Measurements from ENCODE around the gene LRFN2. TPM values are rescaled to one million over a fixed set of nuclear protein-coding genes. Genes with fewer than 3 reads are reported as not detected.

The LRFN2 gene
- total and polyA plus RNA-seq, 2 donors (not counting 1 experiment from before 2014, with no cell fraction given) = not detected

GRCh38 chr6:40352527-40353170 lies 234.5 kb downstream of the LRFN2 start:
- Mint-ChIP-seq H3K4me3 (no peak overlapping the region), H3K4me1 (no peaks in the 10 kb centered on the region), H3K27ac (no peak overlapping the region), H3K9me3 (ENCODE audit: insufficient read depth) (no peaks in the 10 kb centered on the region), H3K27me3 (peaks cover 3% of the 10 kb centered on the region)
- CTCF ChIA-PET = no interaction called here
- WGBS (ENCODE audit: insufficient coverage) = 72% methylated on average over 4 of the region's 6 CpGs
- no peaks in the 10 kb centered on the region for H3K27me3 ChIP-seq (replicated peaks in 1 of 4; ENCODE audit: control extremely low read depth in 1 of 4, control insufficient read depth in 3 of 4, insufficient read depth in 4 of 4, low read length in 3 of 4)
- no peak overlapping the region for H3K27ac ChIP-seq (ENCODE audit: low read length in 2 of 2)
- no peaks in the 10 kb centered on the region for H3K4me1 ChIP-seq (ENCODE audit: control insufficient read depth in 2 of 2, insufficient read depth in 2 of 2, low read length in 2 of 2)
- H3K4me3 ChIP-seq (ENCODE audit: control extremely low read depth in 1 of 5, extremely low read depth in 1 of 5, insufficient read depth in 1 of 5, low read depth in 2 of 5, low read length in 4 of 5) = no peak overlapping the region
- no peak overlapping the region for H2AFZ ChIP-seq (ENCODE audit: insufficient read depth, low read depth, low read length, poor library complexity, severe bottlenecking)
- intact Hi-C loops (cut with micrococcal nuclease) = no loop called here
- no peaks in the 10 kb centered on the region for H3K36me3 ChIP-seq (replicated peaks in 1 of 2; ENCODE audit: control extremely low read depth in 1 of 2, control insufficient read depth in 1 of 2, extremely low read depth in 1 of 2, insufficient read depth in 2 of 2, low read length in 1 of 2)
- ATAC-seq (ENCODE audit: low read depth) (no peak), DNase-seq (no peak)
- POLR2A ChIA-PET = no interaction called here
- no peak overlapping the region for H3K4me2 ChIP-seq (replicated peaks; ENCODE audit: low read depth, low read length, poor library complexity, severe bottlenecking)
- no peaks in the 10 kb centered on the region for H3K79me2 ChIP-seq (ENCODE audit: control insufficient read depth, insufficient read depth, low read length)
- no peak for TF ChIP-seq EZH2 (IDR thresholded peaks at IDR 0.05; ENCODE audit: borderline replicate concordance, insufficient read depth, low read depth, low read length, poor library complexity, severe bottlenecking)
- TF ChIP-seq, protein P1, sequence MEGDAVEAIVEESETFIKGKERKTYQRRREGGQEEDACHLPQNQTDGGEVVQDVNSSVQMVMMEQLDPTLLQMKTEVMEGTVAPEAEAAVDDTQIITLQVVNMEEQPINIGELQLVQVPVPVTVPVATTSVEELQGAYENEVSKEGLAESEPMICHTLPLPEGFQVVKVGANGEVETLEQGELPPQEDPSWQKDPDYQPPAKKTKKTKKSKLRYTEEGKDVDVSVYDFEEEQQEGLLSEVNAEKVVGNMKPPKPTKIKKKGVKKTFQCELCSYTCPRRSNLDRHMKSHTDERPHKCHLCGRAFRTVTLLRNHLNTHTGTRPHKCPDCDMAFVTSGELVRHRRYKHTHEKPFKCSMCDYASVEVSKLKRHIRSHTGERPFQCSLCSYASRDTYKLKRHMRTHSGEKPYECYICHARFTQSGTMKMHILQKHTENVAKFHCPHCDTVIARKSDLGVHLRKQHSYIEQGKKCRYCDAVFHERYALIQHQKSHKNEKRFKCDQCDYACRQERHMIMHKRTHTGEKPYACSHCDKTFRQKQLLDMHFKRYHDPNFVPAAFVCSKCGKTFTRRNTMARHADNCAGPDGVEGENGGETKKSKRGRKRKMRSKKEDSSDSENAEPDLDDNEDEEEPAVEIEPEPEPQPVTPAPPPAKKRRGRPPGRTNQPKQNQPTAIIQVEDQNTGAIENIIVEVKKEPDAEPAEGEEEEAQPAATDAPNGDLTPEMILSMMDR (IDR thresholded peaks at IDR 0.05) = no peak
- H3K9me3 ChIP-seq (ENCODE audit: control extremely low read depth in 1 of 3, control insufficient read depth in 2 of 3, insufficient read depth in 1 of 3, low read length in 2 of 3) = no peaks in the 10 kb centered on the region
- no peaks in the 10 kb centered on the region for H4K20me1 ChIP-seq (ENCODE audit: control insufficient read depth, insufficient read depth, low read length, poor library complexity, severe bottlenecking)
- H3K9ac ChIP-seq (ENCODE audit: low read length) = no peak overlapping the region

DNA sequence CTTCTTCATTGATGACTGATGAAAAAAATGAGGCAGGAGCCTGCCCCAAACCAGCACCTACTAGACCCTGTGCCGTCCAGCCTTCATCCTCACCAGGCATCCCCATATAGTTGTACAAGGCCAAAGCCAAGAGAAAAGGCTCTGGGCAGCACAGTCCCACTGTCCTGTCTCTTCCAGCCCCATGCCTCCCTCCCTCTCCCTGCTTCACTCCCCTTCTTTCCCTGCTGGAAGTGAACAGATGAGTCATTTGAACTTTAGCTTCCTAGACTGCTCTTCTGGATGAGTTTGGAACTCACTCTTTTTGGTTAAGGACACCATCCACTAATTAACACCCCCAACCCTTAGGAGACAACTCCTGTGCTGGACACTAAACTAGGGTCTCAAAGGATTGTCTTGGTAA lies 235.2 kb downstream of the LRFN2 start:
- Histone ChIP-seq H3K79me2 (ENCODE audit: control insufficient read depth, insufficient read depth, low read length) (no peaks in the 10 kb centered on the region), H3K4me1 (ENCODE audit: control insufficient read depth in 2 of 2, insufficient read depth in 2 of 2, low read length in 2 of 2) (no peaks in the 10 kb centered on the region), H3K4me2 (replicated peaks; ENCODE audit: low read depth, low read length, poor library complexity, severe bottlenecking) (no peak overlapping the region), H3K4me3 (ENCODE audit: control extremely low read depth in 1 of 5, extremely low read depth in 1 of 5, insufficient read depth in 1 of 5, low read depth in 2 of 5, low read length in 4 of 5) (no peak overlapping the region), H3K9ac (ENCODE audit: low read length) (no peak overlapping the region), H3K9me3 (ENCODE audit: control extremely low read depth in 1 of 3, control insufficient read depth in 2 of 3, insufficient read depth in 1 of 3, low read length in 2 of 3) (no peaks in the 10 kb centered on the region), H3K27ac (ENCODE audit: low read length in 2 of 2) (no peak overlapping the region), H3K27me3 (replicated peaks in 1 of 4; ENCODE audit: control extremely low read depth in 1 of 4, control insufficient read depth in 3 of 4, insufficient read depth in 4 of 4, low read length in 3 of 4) (no peaks in the 10 kb centered on the region), H4K20me1 (ENCODE audit: control insufficient read depth, insufficient read depth, low read length, poor library complexity, severe bottlenecking) (no peaks in the 10 kb centered on the region), H2AFZ (ENCODE audit: insufficient read depth, low read depth, low read length, poor library complexity, severe bottlenecking) (no peak overlapping the region), H3K36me3 (replicated peaks in 1 of 2; ENCODE audit: control extremely low read depth in 1 of 2, control insufficient read depth in 1 of 2, extremely low read depth in 1 of 2, insufficient read depth in 2 of 2, low read length in 1 of 2) (no peaks in the 10 kb centered on the region)
- DNase-seq (no peak), ATAC-seq (ENCODE audit: low read depth) (no peak)
- H3K27ac Mint-ChIP-seq = no peak overlapping the region
- peaks cover 2% of the 10 kb centered on the region for H3K27me3 Mint-ChIP-seq
- CTCF ChIA-PET = no interaction called here
- POLR2A ChIA-PET = no interaction called here
- TF ChIP-seq, protein P1 (IDR thresholded peaks at IDR 0.05) = no peak
- no peak for TF ChIP-seq EZH2 (IDR thresholded peaks at IDR 0.05; ENCODE audit: borderline replicate concordance, insufficient read depth, low read depth, low read length, poor library complexity, severe bottlenecking)
- H3K4me1 Mint-ChIP-seq = no peaks in the 10 kb centered on the region
- H3K9me3 Mint-ChIP-seq (ENCODE audit: insufficient read depth) = no peaks in the 10 kb centered on the region
- no peak overlapping the region for H3K4me3 Mint-ChIP-seq
- WGBS (ENCODE audit: insufficient coverage) = 80% methylated on average over 1 of the region's 1 CpG
- intact Hi-C loops (cut with micrococcal nuclease) = no loop called here
